ENCODE results near the gene TPM4.

DNA sequence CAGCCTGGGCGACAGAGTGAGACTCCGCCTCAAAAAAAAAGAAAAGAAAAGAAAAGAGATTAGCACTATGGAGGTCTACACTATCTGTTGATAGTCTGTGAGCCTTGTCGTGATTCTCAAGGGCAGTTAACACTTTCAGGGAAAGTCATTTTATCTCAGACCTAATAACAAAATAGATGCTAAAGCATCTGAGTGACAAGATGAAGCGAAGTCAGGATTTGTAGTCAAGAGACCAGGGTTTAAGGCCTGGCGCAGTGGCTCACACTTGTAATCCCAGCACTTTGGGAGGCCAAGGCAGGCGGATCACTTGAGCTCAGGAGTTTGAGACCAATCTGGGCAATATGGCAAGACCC, 22.1 kb downstream of the TPM4 start:
- TF ChIP-seq CTCF (conservative IDR thresholded peaks at IDR 0.05): no peak
- TF ChIP-seq EZH2 (IDR thresholded peaks at IDR 0.05; ENCODE audit: low read depth): no peak

All from PC-9 (cell line).